Psoas muscle (tissue), 8 donors: ENCODE data around the gene FRMD6. TPM values are rescaled to one million over a fixed set of nuclear protein-coding genes. Genes with fewer than 3 reads are reported as not detected.

ENCODE experiments used
- ATAC-seq, 4 donors: fragments of 200-7000 bp; cut with Tn5 transposase; one replicate each; pipeline ENCODE4 v1.9.1; 2020; ENCODE audit warnings: moderate library complexity in 3 of 4, mild to moderate bottlenecking in 2 of 4
- DNase-seq, 2 donors: peaks; one replicate each; pipeline ENCODE4 v3.0.0-alpha.2; 2020
- H3K27ac ChIP-seq: fragments of 200-600 bp; one replicate; pipeline ENCODE4 v1.8.0; 2022
- H3K27me3 ChIP-seq, 3 donors: fragments of 200-600 bp in 1 of 3; one replicate each; pipeline versions ENCODE4 v1.6.1 to v1.8.0; 2013 to 2022; ENCODE audit warnings: low read length in 2 of 3, mild to moderate bottlenecking in 2 of 3, moderate library complexity in 1 of 3; ENCODE audit not compliant: insufficient read depth in 3 of 3
- H3K36me3 ChIP-seq, 2 donors: fragments of 200-600 bp in 1 of 2; one replicate each; pipeline versions ENCODE4 v1.6.1 to v1.8.0; 2013 to 2022; ENCODE audit warnings: low read depth in 1 of 2, mild to moderate bottlenecking in 1 of 2, moderate library complexity in 1 of 2; ENCODE audit not compliant: insufficient read depth in 1 of 2
- H3K4me1 ChIP-seq: fragments of 200-600 bp; one replicate; pipeline ENCODE4 v1.8.0; 2022
- H3K4me3 ChIP-seq: fragments of 200-600 bp; one replicate; pipeline ENCODE4 v1.8.0; 2022; ENCODE audit warnings: mild to moderate bottlenecking
- H3K9me3 ChIP-seq: fragments of 200-600 bp; one replicate; pipeline ENCODE4 v1.8.0; 2022
- WGBS, 3 donors: extraction: QIAGEN DNeasy Blood & Tissue Kit; methylation state at CpG; one replicate each; pipeline versions ENCODE4 v1.1.6 to v1.1.7; 2013; 5-methylcytosine and 5-hydroxymethylcytosine counted together
- intact Hi-C, 2 donors: fragments of 100-400 bp; cut with DNase I; formaldehyde crosslinking; loops; one replicate each; pipeline versions ENCODE4 v1.11.0 to v1.14.2; 2022
- polyA plus RNA-seq, 3 donors: library from polyadenylated mRNA; stranded (reverse); fragments of 200-250 nt; gene quantifications; one replicate each; pipeline ENCODE4 v1.2.3, GENCODE V29; 2013
- total RNA-seq, 4 donors: library from RNA; stranded (reverse); fragmentation: NEBNext Ultra II Directional in 2 of 4; extraction: Animal tissue kit (Norgen Biotek cat#: 25700) in 2 of 4; gene quantifications; one replicate each; pipeline versions ENCODE4 v1.2.1 to v1.2.4, GENCODE V29; 2021 to 2023
- TF ChIP-seq, protein P1 (sequence below): fragments of 200-600 bp; IDR thresholded peaks from one replicate; pipeline ENCODE4 v1.8.0; 2022; ENCODE audit warnings: antibody characterized with exemption
- donor health status: healthy with polysubstance abuse.
- donor health status: DM: no; HTN: no; CAD: no; lungs with moderate emphysema.
- donor health status: Bipolar disorder and iron deficiency.
- donor health status: healthy.
- donor health status: DM: yes; HTN: yes; CAD: no.
- donor health status: DM: no; HTN: no; CAD: no.
- donor health status: DM: no; HTN: no; CAD: no.
- donor health status: DM: yes; HTN: yes; CAD: no.

FRMD6 gene
- total and polyA plus RNA-seq, 7 donors: 2.5 to 9.8 (median 5.0) TPM

DNA sequence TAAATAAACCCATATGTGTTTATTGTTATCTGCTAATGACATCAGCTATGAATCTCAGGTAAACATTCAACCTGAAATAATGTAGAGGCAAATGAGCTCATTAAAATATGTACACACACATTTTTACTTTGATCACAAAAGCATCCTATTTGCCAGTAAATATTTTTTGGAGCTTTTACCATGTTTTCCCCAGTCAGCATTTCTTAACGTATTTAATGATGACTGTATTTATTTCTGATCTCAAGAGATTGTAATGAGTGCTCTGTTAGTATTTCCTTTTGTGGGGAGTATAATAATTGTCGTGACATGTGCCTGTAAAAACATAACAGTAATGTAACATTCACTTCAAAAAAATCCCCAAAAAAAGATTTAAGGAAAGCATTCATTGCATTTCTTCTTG is 52.1 kb downstream of the FRMD6 start:
- intact Hi-C loops: no loop called here
- no peak overlapping the region for H3K4me3 ChIP-seq
- no peaks in the 10 kb centered on the region for H3K27me3 ChIP-seq
- ATAC-seq: no peak
- 83 to 85% (median 83%) methylated on average over 2 of the region's 2 CpGs for WGBS, 3 donors
- TF ChIP-seq, protein P1, sequence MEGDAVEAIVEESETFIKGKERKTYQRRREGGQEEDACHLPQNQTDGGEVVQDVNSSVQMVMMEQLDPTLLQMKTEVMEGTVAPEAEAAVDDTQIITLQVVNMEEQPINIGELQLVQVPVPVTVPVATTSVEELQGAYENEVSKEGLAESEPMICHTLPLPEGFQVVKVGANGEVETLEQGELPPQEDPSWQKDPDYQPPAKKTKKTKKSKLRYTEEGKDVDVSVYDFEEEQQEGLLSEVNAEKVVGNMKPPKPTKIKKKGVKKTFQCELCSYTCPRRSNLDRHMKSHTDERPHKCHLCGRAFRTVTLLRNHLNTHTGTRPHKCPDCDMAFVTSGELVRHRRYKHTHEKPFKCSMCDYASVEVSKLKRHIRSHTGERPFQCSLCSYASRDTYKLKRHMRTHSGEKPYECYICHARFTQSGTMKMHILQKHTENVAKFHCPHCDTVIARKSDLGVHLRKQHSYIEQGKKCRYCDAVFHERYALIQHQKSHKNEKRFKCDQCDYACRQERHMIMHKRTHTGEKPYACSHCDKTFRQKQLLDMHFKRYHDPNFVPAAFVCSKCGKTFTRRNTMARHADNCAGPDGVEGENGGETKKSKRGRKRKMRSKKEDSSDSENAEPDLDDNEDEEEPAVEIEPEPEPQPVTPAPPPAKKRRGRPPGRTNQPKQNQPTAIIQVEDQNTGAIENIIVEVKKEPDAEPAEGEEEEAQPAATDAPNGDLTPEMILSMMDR: no peak
- H3K36me3 ChIP-seq: peaks cover 12 to 62% of the 10 kb centered on the region in 2 donors
- H3K27ac ChIP-seq: no peak overlapping the region
- no peaks in the 10 kb centered on the region for H3K9me3 ChIP-seq
- no peak for DNase-seq
- no peaks in the 10 kb centered on the region for H3K4me1 ChIP-seq

DNA sequence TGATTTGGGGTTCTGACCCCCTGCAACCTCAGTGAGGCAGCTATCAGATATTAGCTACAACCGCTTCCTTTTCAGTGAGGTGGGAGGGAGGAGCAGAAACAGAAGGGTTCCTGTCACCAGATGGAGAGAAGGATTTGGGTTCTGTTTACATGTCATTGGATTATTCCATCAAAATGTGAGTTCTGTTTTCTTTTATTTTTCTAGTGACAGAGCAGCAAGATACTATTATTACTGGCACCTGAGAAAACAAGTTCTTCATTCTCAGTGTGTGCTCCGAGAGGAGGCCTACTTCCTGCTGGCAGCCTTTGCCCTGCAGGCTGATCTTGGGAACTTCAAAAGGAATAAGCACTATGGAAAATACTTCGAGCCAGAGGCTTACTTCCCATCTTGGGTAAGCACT is 52.8 kb downstream of the FRMD6 start:
- ATAC-seq (no peak), DNase-seq (no peak)
- intact Hi-C loops: no loop called here

DNA sequence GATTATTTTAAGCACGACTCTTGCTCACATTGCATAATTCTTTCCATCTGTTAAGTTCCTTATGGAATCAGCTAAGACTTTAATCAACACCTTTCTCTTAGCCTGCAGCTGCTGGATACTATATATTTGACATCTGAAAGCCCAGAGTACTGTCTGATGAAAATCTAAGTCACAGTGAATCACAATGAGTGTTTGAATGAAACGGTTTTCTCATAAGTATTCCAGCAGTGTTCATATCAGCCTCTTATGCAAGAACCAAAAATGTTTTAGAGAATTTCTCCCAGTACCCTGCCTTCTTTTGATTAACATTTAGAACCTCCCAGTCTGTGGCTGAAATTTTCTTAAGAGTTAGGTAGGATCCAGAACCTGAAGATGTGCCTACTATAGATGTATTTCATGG is 55.6 kb downstream of the FRMD6 start:
- Histone ChIP-seq H3K36me3 (peaks cover 12 to 76% of the 10 kb centered on the region in 2 donors), H3K4me1 (no peaks in the 10 kb centered on the region), H3K9me3 (no peaks in the 10 kb centered on the region), H3K27me3 (no peaks in the 10 kb centered on the region), H3K4me3 (no peak overlapping the region), H3K27ac (no peak overlapping the region)
- TF ChIP-seq, protein P1: no peak
- ATAC-seq (no peak), DNase-seq (no peak)
- WGBS, 3 donors: 53 to 77% (median 64%) methylated on average over 2 of the region's 2 CpGs
- intact Hi-C loops: no loop called here

More for the DNA sequence above, 52.8 kb downstream of the FRMD6 start:
- Histone ChIP-seq H3K4me3 (no peak overlapping the region), H3K4me1 (no peaks in the 10 kb centered on the region), H3K9me3 (no peaks in the 10 kb centered on the region), H3K27ac (no peak overlapping the region), H3K36me3 (peaks cover 12 to 68% of the 10 kb centered on the region in 2 donors), H3K27me3 (no peaks in the 10 kb centered on the region)
- TF ChIP-seq, protein P1: no peak
- WGBS, 3 donors: 82 to 85% (median 82%) methylated on average over 3 of the region's 3 CpGs

DNA sequence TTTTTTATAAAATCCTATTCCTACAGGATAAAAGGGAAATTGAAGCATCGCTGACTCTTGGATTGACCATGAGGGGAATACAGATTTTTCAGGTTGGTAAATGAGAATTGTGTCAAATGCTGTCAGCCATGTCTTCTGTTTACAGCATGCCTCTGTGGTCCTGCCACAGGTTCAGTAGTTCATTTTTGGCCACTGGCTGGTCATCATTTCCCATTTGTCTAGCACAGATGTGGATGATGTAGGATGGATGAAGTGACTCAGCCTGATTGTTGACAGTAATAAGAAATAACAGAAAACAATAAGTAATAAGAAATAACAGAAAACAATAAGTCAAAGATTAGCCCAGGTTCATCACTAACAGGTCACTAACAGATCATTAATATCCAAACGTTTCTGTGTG is 59.8 kb downstream of the FRMD6 start:
- no peak overlapping the region for H3K4me3 ChIP-seq
- H3K36me3 ChIP-seq: peaks cover 4 to 48% of the 10 kb centered on the region in 2 donors
- no peak for DNase-seq
- no peaks in the 10 kb centered on the region for H3K4me1 ChIP-seq
- WGBS, 3 donors: 84% methylated on average over 2 of the region's 2 CpGs
- no peak overlapping the region for H3K27ac ChIP-seq
- ATAC-seq: no peak
- intact Hi-C loops: no loop called here
- TF ChIP-seq, protein P1: no peak
- no peaks in the 10 kb centered on the region for H3K27me3 ChIP-seq
- H3K9me3 ChIP-seq: no peaks in the 10 kb centered on the region

DNA sequence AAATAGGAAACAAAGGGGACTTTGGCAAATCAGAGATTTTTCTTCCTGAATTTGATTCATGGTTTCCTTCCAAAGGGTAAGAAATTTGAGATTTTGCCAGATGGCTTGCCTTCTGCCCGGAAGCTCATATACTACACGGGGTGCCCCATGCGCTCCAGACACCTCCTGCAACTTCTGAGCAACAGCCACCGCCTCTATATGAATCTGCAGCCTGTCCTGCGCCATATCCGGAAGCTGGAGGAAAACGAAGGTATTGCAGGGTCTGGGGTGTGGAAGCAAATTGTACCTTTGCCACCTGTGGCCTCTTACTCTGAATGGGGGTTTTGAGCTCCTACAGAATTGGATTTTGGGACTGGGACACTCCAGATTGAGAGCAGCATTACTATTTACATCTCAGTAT is 63.5 kb downstream of the FRMD6 start:
- no peak for DNase-seq
- TF ChIP-seq, protein P1: no peak
- Histone ChIP-seq H3K4me1 (peaks cover 5% of the 10 kb centered on the region), H3K27me3 (no peaks in the 10 kb centered on the region), H3K27ac (no peak overlapping the region), H3K4me3 (no peak overlapping the region), H3K36me3 (peaks cover 0 to 35% of the 10 kb centered on the region in 2 donors), H3K9me3 (no peaks in the 10 kb centered on the region)
- ATAC-seq: no peak
- 70 to 80% (median 74%) methylated on average over 7 of the region's 7 CpGs for WGBS, 3 donors
- intact Hi-C loops: no loop called here
